NCI-H510A (cell line): ENCODE results near the gene SNED1.

Experiments
- DNase-seq: peaks from one replicate; lab custom pipeline; 2025; lab: John Stamatoyannopoulos, UW

SNED1 gene

DNA sequence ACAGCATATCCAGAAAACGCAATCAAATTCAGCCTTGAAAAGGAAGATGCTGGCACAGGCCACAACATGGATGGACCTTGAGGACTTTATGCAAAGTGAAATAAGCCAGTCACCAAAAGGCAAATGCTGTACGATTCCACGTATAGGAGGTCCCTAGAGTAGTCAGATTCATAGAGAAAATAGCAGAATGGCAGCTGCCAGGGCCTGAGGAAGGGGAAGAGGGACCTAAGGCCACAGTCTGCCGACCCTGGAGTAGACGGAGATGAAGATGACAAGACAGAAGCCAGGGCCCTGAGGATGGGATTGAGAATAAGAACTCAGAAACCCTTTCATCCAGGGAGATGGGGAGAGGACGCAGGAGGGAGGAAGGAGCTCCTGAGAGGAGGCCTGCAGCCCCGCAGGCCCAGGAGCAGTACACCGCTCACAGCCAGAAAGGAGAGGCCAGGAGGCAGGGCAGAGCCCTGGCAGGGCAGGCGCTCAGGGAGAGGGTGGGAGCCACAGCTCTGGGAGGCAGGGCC, 111.7 kb downstream of the SNED1 start:
- DNase-seq = no peak

DNA sequence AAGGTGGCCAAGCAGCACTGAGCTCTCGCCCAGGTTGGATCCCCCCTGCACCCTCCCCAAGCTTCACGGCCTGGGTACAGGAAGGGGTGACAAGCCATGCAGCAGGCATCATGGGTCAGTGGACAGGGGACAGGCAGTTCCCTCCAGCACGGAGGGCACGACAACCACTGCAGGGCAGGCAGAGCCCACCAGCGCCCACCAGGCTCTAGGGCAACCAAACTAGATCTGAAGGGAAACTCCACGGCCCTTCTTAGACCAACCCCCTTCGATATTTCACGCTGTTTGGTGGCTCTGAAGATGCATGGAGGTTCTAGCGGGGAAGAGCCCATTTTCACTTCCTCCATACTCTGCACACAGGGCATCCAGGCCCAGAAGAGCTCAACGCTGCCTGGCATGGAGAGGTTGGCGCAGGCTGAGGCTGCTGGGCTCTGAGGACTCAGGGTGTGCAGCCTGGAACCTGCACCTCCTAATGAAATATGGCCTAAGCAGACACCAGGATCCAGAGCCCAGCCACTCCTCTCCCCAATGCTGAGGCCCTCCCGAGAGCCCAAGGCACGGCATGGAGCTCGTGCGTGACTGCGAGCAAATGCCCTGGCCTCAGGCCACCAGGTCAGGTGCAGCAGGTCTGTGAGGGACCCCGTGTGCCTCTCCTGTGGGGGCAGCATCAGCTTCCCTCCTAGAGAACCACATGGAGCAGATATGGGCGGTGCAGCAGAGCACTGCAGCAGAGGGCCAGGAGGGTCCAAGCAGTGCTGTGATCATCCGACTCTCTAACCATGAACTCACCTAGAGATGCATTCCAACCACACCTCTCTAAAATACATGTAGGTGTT, 112.4 kb downstream of the SNED1 start:
- DNase-seq = no peak

DNA sequence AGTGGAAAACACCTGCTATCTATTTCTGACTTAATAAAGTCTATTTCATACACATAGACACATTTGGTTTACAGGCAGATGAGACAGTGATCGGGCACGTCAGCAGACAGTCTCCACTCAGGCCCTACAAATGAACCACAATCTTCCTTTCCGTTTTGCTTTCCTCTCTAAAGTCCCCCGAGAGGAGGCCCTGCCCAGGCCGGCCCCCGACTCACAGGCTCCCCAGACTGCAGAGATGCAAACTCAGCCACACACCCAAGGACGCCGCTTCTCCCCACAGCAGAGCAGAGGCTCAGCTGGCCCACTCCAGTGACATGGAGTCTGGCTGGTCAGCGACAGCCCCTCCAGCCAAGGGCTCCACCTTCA, 113.0 kb downstream of the SNED1 start:
- no peak for DNase-seq

DNA sequence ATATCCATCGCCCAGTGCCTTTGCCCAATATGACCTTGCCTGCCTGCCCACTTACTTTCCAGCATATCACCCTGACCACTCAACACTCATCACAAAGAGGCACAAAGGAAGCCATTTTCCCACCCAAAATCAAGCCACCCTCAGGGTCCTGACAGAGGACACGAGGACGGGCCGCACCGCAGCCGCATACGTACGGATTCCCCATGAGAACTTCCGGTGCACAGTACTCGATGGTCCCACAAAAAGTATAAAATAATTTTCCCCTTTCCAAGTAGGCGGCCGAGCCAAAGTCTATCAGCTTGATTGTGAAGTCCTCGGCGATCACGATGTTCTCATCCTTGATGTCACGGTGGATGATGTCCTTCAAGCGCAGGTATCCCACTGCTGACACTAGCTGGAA, 113.6 kb downstream of the SNED1 start:
- DNase-seq = no peak

- DNase-seq = no peak
Observed at GRCh38 chr2:241112592-241112991, 114.2 kb downstream of the SNED1 start.

GRCh38 chr2:241114836-241115235, 116.4 kb downstream of the SNED1 start:
- DNase-seq = no peak

GRCh38 chr2:241115361-241115760, 116.9 kb downstream of the SNED1 start:
- no peak for DNase-seq

GRCh38 chr2:241116606-241117560, 118.5 kb downstream of the SNED1 start:
- DNase-seq = no peak

DNA sequence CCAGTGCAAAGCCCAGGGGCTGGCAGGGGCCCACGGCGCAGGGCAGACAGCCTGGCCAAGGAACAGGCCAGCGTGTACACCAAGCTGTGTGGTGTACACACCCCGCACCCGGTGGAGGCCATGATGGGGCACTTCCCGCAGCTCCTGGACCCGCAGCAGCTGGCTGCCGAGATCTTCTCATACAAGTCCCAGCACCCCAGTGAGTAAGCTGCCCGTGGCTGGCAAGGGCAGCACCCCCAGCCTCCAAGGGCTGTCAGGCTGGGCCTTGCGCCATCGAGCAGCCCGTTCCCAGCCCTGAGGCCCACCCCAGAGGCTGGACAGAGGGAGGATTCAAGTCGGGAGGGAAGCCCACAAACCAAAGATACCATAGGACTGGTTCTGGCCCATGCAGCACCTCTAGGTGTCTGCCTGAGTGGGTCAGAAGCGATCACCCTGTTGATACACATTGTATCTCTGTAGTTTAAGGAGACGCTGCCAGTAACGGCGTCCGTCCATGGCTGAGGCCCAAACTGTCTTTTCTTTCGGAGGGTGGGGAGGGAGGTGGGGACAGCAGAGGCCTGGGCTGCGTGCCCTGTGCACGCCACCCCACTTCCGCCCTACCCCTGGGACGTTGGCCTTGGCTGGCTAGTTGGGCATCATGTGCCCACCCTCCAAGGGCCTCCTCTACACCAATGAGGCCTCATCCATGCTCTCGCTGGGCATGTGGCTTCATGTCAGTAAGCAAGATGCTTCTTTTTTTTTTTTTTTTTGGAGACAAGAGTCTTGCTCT, 120.5 kb downstream of the SNED1 start:
- no peak for DNase-seq

- DNase-seq = no peak
Observed at GRCh38 chr2:241120440-241120839, 122.0 kb downstream of the SNED1 start.

GRCh38 chr2:241121008-241121407, 122.6 kb downstream of the SNED1 start:
- no peak for DNase-seq

DNA sequence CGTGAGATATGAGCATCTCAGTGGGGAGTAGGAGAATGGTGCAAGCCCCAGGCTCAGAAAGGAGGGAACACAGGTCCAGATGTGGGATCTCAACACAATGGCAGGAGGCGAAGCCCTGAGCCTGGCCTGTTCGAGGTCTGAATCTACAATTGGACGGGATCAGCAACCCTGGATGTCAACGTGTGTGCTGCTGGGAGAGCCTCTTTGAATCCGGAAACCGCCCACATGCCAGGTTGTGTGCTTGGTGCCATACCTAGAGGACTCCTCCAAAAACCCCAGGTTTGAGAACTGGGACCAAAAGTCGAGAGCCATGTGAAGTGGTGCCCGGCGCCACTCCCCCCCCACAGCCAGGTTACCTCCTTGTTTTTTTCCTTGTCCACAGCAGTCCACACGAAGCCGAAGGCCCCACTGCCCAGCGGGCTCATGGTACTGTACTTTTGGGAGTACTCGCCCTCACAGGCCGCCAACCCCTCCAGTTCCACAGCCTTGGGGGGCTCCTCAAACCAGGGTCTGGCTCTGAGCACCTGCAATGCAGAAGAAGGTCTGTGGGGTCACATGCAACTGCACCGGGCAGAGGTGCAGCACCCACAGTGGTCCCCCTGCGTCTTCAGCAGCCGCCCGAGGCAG, 124.1 kb downstream of the SNED1 start:
- DNase-seq = no peak

DNA sequence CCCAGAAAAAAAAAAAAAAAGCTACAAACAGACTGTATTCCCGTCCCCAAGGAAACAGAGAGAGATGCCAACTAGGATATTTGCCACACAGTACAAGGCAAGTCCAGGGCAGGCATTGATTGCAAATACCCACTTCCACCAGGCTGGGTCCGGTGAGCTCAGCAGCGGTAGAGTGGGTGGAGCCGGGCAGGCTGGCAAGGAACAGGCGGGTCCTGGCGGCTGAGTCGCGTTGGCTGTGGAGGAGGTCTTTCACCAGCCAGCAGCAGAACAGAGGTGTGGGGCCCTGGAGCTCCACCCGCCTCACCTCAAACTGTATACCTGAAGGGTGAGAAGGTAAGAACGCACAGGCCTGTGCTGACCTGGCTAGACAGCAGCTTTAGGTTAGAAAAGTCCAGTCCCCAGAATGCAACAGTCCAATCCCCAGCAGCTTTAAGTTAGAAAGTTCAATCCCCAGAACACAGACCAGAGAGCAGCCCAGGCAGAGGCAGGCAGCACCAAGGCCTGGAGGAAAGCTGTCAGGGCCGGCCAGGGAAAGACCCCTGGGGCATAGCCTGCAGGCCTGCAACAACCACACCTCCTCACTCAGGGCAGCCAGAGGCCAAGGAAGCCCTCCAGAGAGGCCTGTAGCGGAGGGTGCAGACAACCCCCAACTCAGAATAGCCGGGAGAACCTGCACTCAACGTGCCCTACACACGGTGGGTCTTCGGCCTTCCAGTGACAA, 125.6 kb downstream of the SNED1 start:
- no peak for DNase-seq

DNA sequence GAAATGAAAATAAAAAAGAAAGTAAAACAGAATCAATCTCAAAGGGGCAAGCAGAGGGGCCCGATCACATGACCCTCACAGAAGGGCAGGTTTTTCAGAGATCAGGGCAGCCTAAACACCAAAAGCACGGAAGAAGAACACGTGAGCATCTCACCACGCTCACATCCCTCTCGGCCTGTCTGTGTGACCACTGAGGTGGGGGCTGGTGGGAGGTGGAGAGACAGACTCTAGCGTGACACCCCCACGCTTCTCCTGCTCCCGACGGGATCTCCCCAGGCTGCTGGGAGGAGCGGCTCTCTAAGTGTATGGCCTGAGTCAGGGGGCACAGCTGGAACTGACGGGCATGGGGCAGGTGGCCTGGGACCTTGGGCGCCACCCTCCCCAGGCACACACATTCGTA, 127.2 kb downstream of the SNED1 start:
- no peak for DNase-seq

DNA sequence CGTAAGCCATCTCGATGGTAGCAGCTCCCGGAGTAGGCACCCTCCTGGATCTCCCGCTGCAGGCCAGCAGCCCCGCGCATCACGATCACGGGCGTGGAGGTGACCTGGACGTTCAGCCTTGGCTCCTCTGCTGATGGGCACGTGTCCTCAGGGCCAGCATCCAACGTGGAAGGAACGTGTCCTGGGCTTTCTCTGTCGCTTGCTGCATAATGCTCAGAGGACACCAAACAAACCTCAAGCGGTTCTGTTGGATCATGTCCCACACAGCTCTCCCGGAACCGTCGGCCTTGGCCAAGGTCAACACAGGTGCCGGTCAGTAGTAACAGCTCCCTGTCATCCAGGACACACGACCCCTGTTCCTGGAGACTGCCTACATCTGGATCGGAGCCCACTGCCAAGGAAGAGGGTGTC, 127.8 kb downstream of the SNED1 start:
- no peak for DNase-seq

GRCh38 chr2:241126771-241127202, 128.4 kb downstream of the SNED1 start:
- no peak for DNase-seq

DNA sequence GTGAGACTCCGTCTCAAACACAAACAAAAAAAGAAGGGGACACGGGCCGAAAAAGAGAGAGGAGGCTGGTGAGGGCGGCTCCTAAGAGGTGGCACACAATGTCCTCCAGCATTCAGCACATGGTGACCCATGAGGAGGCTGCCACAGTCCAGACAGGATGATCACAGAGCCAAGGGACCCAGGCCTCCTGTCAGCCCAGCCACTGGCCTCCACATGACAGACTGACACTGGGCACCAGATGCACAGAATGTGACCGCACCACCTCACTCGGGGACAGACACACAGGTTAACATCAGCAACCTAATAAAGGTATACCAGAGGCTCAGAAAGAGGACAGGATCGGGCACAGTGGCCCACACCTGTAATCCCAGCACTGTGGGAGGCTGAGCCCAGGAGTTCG, 129.8 kb downstream of the SNED1 start:
- no peak for DNase-seq

DNA sequence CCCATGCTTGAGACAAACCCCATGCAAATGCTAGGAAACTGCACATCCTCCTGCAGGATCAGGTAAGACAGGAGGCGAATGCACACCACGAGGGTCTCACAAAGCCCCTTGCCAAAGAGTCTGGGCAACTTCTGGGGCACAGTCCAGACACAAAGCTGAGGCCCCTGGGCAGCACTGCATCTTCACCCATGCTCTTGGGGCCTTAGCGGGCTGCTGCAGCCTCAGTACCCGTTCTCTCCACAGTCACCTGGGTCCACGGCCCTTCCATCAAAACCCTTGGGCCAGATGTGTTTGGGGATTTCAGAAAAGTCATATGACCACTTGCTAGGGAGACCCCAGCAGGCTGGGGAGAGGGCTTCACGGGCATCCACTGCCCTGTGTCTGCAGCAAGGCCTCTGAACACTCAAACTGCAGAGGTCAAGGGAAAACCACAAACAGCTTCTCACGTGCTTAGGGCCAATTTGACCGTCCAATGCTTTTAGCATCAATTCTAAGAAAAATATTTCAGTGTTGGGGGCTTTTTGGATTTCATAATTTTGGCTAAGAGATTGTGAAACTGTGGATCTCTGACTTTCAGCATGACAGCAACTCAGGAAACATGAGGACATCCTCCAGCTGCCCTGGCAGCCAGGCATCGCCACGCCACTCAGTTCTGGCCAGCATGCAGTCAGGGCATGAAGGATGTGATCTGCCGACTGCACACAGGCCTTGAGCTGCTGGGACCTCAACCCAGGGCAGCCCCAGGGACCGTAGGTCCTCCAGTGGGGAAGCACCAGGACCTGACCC, 130.9 kb downstream of the SNED1 start:
- DNase-seq = no peak

DNA sequence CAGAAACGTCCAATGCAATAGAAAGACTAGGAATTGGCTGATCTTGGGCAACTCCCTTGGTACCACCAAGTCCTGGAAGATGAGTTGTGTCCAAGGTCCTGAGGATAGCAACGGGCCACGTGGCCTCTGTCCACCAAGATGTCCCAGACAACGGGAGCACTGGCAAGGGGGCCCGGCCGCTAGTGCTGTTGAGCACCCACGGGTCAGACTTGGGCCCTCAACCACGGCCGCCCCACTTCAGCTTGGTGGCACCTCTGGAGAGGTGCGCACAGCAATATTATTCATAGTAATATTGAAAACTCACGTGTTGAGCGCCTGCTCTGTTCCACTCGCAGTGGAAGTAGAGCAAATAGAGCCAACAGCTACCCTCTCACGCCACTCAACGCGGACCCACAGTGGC, 131.9 kb downstream of the SNED1 start:
- no peak for DNase-seq

- no peak for DNase-seq
Observed at GRCh38 chr2:241131531-241131930, 133.1 kb downstream of the SNED1 start.
